SU-DHL-6 (cell line): ENCODE data around the gene TGM2.

Experiments
- CTCF ChIP-seq: fragments of 200-600 bp; sonication (generic); IDR thresholded peaks from one replicate; pipeline ENCODE4 v1.5.1; 2017; ENCODE audit warnings: antibody characterized with exemption, mild to moderate bottlenecking, low read length, moderate library complexity; ENCODE audit not compliant: insufficient read depth, poor library complexity, severe bottlenecking
- EZH2phosphoT487 ChIP-seq: fragments of 200-600 bp; sonication (generic), shearing (Covaris generic); conservative IDR thresholded peaks from 2 replicates; pipeline ENCODE4 v1.6.1; 2018; ENCODE audit warnings: mild to moderate bottlenecking, antibody characterized with exemption, low read length, moderate library complexity, mixed read lengths

- no peak for TF ChIP-seq CTCF
- no peak for TF ChIP-seq EZH2phosphoT487
Observed at GRCh38 chr20:38138086-38138778, 26.8 kb downstream of the TGM2 start.
